ENCODE results near the gene PCNT.

DNA sequence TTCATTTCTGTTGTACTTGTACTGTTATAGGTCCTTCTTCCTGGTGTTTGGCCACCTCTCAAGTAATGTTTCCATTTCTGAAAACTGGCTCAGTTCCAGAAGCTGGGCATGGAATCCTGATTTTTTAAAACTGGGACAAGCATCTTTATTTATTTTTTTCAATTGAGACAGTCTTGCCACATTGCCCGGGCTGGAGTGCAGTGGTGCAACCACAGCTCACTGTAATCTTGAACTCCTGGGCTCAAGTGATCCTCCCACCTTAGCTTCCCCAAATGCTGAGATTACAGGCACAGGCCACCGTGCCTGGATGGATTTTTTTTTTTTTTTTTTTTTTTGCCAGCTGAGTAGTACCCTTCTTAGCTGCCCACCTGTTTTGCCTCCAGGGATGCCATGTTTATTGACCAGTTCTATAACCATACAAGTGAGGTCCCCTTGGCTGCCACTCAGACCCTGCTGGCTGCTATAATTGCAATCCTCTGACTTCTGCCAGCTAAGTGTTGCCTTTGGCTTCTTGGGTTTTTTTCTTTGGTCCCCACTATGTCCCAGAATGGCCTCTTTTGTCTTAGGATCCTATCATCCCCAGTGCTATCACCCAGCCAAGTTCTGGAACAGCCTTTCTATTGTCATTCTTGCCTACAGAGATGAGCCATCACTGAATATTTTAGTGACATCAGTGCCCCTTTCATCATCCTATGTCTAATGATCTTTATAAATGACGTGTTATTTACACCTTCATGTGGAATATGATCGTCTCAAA, 130.9 kb downstream of the PCNT start:
- TF ChIP-seq FOXM1 (IDR thresholded peaks at IDR 0.05; ENCODE audit: borderline replicate concordance) (no peak), SP1 (IDR thresholded peaks at IDR 0.05) (no peak), L3MBTL2 (conservative IDR thresholded peaks at IDR 0.05) (no peak), TARDBP (IDR thresholded peaks at IDR 0.05) (no peak), FOXK2 (IDR thresholded peaks at IDR 0.05) (no peak), ELF4 (IDR thresholded peaks at IDR 0.05) (no peak), ZNF384 (IDR thresholded peaks at IDR 0.05) (no peak), BHLHE40 (IDR thresholded peaks at IDR 0.05; ENCODE audit: borderline replicate concordance) (no peak), CTBP1 (IDR thresholded peaks at IDR 0.05; ENCODE audit: borderline replicate concordance) (no peak), SUZ12 (IDR thresholded peaks at IDR 0.05) (no peak), HDGF (IDR thresholded peaks at IDR 0.05; ENCODE audit: borderline replicate concordance) (no peak), ARNT (IDR thresholded peaks at IDR 0.05) (no peak), FOXA1 (IDR thresholded peaks at IDR 0.05) (no peak), NFRKB (IDR thresholded peaks at IDR 0.05) (no peak)
